Hepatocyte (in vitro differentiated cells): ENCODE results near the gene MADD. TPM values are rescaled to one million over a fixed set of nuclear protein-coding genes. Genes with fewer than 3 reads are reported as not detected.

Experiments used
- DNase-seq: peaks from one replicate; pipeline ENCODE4 v3.0.0-alpha.2; 2016; ENCODE audit warnings: low spot score
- H2AFZ ChIP-seq: fragments of 200-600 bp; sonication (generic); 2 replicates; pipeline ENCODE4 v1.6.0; 2016; ENCODE audit warnings: antibody characterized with exemption, mild to moderate bottlenecking
- H3K27ac ChIP-seq: fragments of 200-600 bp; sonication (generic); 2 replicates; pipeline ENCODE4 v1.5.1; 2016; ENCODE audit warnings: mild to moderate bottlenecking
- H3K27me3 ChIP-seq: fragments of 200-600 bp; sonication (generic); 2 replicates; pipeline ENCODE4 v1.6.1; 2016
- H3K36me3 ChIP-seq: fragments of 200-600 bp; sonication (generic); replicated peaks from 2 replicates; pipeline ENCODE4 v1.5.1; 2016; ENCODE audit warnings: low read depth; ENCODE audit not compliant: insufficient read depth
- H3K4me1 ChIP-seq: fragments of 200-600 bp; sonication (generic); 2 replicates; pipeline ENCODE4 v1.5.1; 2016; ENCODE audit warnings: mild to moderate bottlenecking, moderate library complexity; ENCODE audit not compliant: insufficient read depth
- H3K4me2 ChIP-seq: fragments of 200-600 bp; sonication (generic); 2 replicates; pipeline ENCODE4 v1.6.0; 2016
- H3K4me3 ChIP-seq: fragments of 200-600 bp; sonication (generic); 2 replicates; pipeline ENCODE4 v1.5.1; 2016; ENCODE audit warnings: mild to moderate bottlenecking
- H3K79me2 ChIP-seq: fragments of 200-600 bp; sonication (generic); 2 replicates; pipeline ENCODE4 v1.6.0; 2017; ENCODE audit warnings: mild to moderate bottlenecking
- H3K9me2 ChIP-seq: fragments of 200-600 bp; sonication (generic); replicated peaks from 2 replicates; pipeline ENCODE4 v1.6.0; 2017; ENCODE audit warnings: mild to moderate bottlenecking; ENCODE audit not compliant: insufficient read depth
- H3K9me3 ChIP-seq: fragments of 200-600 bp; sonication (generic); 2 replicates; pipeline ENCODE4 v1.5.1; 2016; ENCODE audit warnings: low read depth, mild to moderate bottlenecking
- H4K20me1 ChIP-seq: fragments of 200-600 bp; sonication (generic); 2 replicates; pipeline ENCODE4 v1.6.0; 2016; ENCODE audit warnings: mild to moderate bottlenecking; ENCODE audit not compliant: insufficient read depth, poor library complexity, severe bottlenecking
- EZH2 ChIP-seq: fragments of 200-600 bp; sonication (generic); IDR thresholded peaks from 2 replicates; pipeline ENCODE4 v1.6.1; 2016; ENCODE audit warnings: antibody characterized with exemption, mild to moderate bottlenecking, borderline replicate concordance
- EZH2phosphoT487 ChIP-seq: fragments of 200-600 bp; sonication (generic); IDR thresholded peaks from one replicate; pipeline ENCODE4 v1.6.1; 2018; ENCODE audit warnings: antibody characterized with exemption, mild to moderate bottlenecking, low read depth, moderate library complexity; ENCODE audit not compliant: unreplicated experiment, severe bottlenecking
- WGBS: methylation state at CpG from one replicate; pipeline ENCODE4 v1.1.6; 2016; ENCODE audit warnings: low lambda C conversion rate; ENCODE audit errors: missing lambda C conversion rate; 5-methylcytosine and 5-hydroxymethylcytosine counted together
- polyA plus RNA-seq: library from polyadenylated mRNA; unstranded; fragments of >200 nt; fragmentation: Nextera tagmentation; extraction: Ambion mirVana; gene quantifications from 2 replicates; pipeline ENCODE4 v1.2.1, GENCODE V29; 2016
- total RNA-seq: library from RNA; depleted of rRNA; stranded (reverse); fragments of >200 nt; gene quantifications from 2 replicates; pipeline ENCODE4 v1.2.3, GENCODE V29; 2014
- TF ChIP-seq, protein P1 (sequence below): fragments of 200-600 bp; sonication (generic); IDR thresholded peaks from 2 replicates; pipeline ENCODE4 v1.5.1; 2016; ENCODE audit warnings: antibody characterized with exemption, mild to moderate bottlenecking; ENCODE audit not compliant: poor library complexity

The MADD gene
- total and polyA plus RNA-seq, 2 experiments from 2014 or later: 17.6 to 19.1 TPM

DNA sequence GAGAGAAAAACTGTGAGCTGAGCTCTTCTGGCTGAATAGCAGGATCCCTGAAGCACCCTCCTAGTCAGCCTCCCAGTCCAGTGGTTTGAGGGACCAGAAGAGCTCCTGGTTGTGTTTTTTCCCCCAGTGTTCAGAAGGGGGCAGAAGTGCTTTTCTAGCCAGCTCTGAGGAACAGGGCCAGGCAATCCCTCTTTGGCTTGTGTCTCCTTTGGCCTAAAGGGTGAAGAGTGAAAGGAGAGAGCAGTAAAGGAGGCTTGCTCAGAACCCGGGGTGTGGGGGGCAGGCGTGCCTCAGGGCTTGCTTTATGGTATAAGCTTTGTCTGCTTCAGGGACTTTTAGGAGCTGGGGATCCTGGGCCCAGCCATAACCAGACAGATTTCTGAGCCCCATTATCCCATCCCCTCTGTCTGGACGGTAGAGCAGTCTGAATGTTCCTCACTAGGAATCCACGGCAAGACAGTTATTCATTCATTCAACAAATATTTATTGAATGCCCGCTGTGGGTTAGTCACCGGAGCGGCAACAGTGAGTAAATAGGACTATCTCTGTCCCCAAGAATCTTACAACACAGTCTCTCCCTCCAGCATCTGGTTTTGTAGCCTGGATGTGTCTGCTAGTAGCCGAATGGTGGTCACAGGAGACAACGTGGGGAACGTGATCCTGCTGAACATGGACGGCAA is 35.8 kb upstream of the MADD start:
- Histone ChIP-seq H3K9me3 (no peaks in the 10 kb centered on the region), H3K79me2 (no peaks in the 10 kb centered on the region), H2AFZ (no peak overlapping the region), H3K36me3 (no peaks in the 10 kb centered on the region), H3K4me3 (no peak overlapping the region), H3K4me2 (peak overlapping the region; percentile 41), H3K9me2 (no peaks in the 10 kb centered on the region), H3K27ac (peak overlapping the region; percentile 40), H3K4me1 (no peaks in the 10 kb centered on the region), H3K27me3 (no peaks in the 10 kb centered on the region), H4K20me1 (no peaks in the 10 kb centered on the region)
- peak; percentile 51 for DNase-seq
- 66% methylated on average over 11 of the region's 11 CpGs for WGBS
- no peak for TF ChIP-seq EZH2phosphoT487
- TF ChIP-seq, protein P1, sequence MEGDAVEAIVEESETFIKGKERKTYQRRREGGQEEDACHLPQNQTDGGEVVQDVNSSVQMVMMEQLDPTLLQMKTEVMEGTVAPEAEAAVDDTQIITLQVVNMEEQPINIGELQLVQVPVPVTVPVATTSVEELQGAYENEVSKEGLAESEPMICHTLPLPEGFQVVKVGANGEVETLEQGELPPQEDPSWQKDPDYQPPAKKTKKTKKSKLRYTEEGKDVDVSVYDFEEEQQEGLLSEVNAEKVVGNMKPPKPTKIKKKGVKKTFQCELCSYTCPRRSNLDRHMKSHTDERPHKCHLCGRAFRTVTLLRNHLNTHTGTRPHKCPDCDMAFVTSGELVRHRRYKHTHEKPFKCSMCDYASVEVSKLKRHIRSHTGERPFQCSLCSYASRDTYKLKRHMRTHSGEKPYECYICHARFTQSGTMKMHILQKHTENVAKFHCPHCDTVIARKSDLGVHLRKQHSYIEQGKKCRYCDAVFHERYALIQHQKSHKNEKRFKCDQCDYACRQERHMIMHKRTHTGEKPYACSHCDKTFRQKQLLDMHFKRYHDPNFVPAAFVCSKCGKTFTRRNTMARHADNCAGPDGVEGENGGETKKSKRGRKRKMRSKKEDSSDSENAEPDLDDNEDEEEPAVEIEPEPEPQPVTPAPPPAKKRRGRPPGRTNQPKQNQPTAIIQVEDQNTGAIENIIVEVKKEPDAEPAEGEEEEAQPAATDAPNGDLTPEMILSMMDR: peak; percentile 41

DNA sequence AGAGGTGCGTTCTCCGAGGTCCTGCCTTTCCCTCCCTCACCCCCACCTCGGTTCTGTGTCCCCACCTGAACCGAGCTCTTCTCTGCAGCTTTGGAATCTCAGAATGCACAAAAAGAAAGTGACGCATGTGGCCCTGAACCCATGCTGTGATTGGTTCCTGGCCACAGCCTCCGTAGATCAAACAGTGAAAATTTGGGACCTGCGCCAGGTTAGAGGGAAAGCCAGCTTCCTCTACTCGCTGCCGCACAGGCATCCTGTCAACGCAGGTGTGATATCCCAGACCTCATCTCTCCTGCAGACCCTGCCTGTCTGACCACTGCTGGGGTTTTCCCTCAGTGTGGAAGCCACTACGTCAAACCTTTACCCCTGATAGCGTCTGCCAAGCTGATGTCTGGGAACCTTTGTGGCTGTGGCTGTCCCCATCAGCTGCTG is 35.2 kb upstream of the MADD start:
- H3K36me3 ChIP-seq: no peaks in the 10 kb centered on the region
- peak overlapping the region; percentile 40 for H3K27ac ChIP-seq
- TF ChIP-seq EZH2 (no peak), EZH2phosphoT487 (no peak)
- TF ChIP-seq, protein P1: no peak
- no peaks in the 10 kb centered on the region for H4K20me1 ChIP-seq
- H3K79me2 ChIP-seq: no peaks in the 10 kb centered on the region
- no peaks in the 10 kb centered on the region for H3K9me3 ChIP-seq
- no peak for DNase-seq
- H3K9me2 ChIP-seq: no peaks in the 10 kb centered on the region
- WGBS: 74% methylated on average over 12 of the region's 12 CpGs
- peak overlapping the region; percentile 41 for H3K4me2 ChIP-seq
- H2AFZ ChIP-seq: no peak overlapping the region
- H3K4me1 ChIP-seq: no peaks in the 10 kb centered on the region
- no peaks in the 10 kb centered on the region for H3K27me3 ChIP-seq
- no peak overlapping the region for H3K4me3 ChIP-seq

DNA sequence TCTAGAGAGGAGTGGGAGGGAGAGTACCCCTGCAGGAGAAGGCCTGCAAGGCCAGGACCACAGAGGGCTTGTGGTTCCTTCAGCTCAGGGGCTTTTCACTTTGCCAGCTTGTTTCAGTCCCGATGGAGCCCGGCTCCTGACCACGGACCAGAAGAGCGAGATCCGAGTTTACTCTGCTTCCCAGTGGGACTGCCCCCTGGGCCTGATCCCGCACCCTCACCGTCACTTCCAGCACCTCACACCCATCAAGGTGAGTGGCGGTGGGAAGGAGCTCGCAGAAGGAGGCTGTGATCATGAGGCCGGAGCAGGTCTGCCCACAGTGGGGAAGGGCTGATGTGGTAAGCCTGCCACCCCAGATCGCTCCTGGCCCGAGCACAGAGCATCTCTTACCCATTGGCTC is 34.8 kb upstream of the MADD start:
- no peaks in the 10 kb centered on the region for H3K9me2 ChIP-seq
- no peaks in the 10 kb centered on the region for H3K9me3 ChIP-seq
- no peaks in the 10 kb centered on the region for H3K27me3 ChIP-seq
- no peak overlapping the region for H3K4me3 ChIP-seq
- no peak overlapping the region for H3K27ac ChIP-seq
- H3K79me2 ChIP-seq: no peaks in the 10 kb centered on the region
- no peaks in the 10 kb centered on the region for H3K4me1 ChIP-seq
- H3K36me3 ChIP-seq: no peaks in the 10 kb centered on the region
- no peak for DNase-seq
- WGBS: 91% methylated on average over 12 of the region's 12 CpGs
- TF ChIP-seq EZH2 (no peak), EZH2phosphoT487 (no peak)
- TF ChIP-seq, protein P1: no peak
- H3K4me2 ChIP-seq: no peak overlapping the region
- H2AFZ ChIP-seq: no peak overlapping the region
- H4K20me1 ChIP-seq: no peaks in the 10 kb centered on the region
